Right atrium auricular region (tissue), 2 donors: ENCODE data around the gene MPRIP. TPM values are rescaled to one million over a fixed set of nuclear protein-coding genes. Genes with fewer than 3 reads are reported as not detected.
A peak's percentile ranks its signal among the peaks of the same experiment; 100 is the strongest.
"Not testable (repeated sequence)": the region's sequence is repeated elsewhere in the genome, so short reads cannot be mapped to it uniquely, and the experiment has no call there.

ENCODE experiments used
- DNase-seq: peaks from one replicate; pipeline ENCODE4 v3.0.0-alpha.2; 2019; ENCODE audit warnings: low spot score
- H3K27ac ChIP-seq, 2 donors: fragments of 200-600 bp; sonication (generic); 1 replicate in 1 of 2; 2 replicates in 1 of 2; pipeline ENCODE4 v1.5.1; 2016 to 2019
- H3K27me3 ChIP-seq, 2 donors: fragments of 200-600 bp; sonication (generic); one replicate each; pipeline versions ENCODE4 v1.5.1 to v1.6.0; 2017 to 2019
- H3K36me3 ChIP-seq: fragments of 200-600 bp; sonication (generic); one replicate; pipeline ENCODE4 v1.5.1; 2016
- H3K4me1 ChIP-seq, 2 donors: fragments of 200-600 bp; sonication (generic); one replicate each; pipeline versions ENCODE4 v1.5.1 to v1.6.0; 2017 to 2019
- H3K4me3 ChIP-seq, 2 donors: fragments of 200-600 bp; sonication (generic); 1 replicate in 1 of 2; 2 replicates in 1 of 2; pipeline ENCODE4 v1.5.1; 2017 to 2019; ENCODE audit warnings: mild to moderate bottlenecking in 1 of 2, moderate library complexity in 1 of 2
- H3K9me3 ChIP-seq, 2 donors: fragments of 200-600 bp; sonication (generic); one replicate each; pipeline ENCODE4 v1.5.1; 2019
- CTCF ChIP-seq, 2 donors: fragments of 200-600 bp; sonication (generic); IDR thresholded peaks; one replicate each; pipeline ENCODE4 v1.5.1; 2019; ENCODE audit warnings: antibody characterized with exemption in 2 of 2
- total RNA-seq, 2 donors: library from RNA; depleted of rRNA; stranded (reverse); fragments of >200 nt; gene quantifications; one replicate each; pipeline ENCODE4 v1.1.0, GENCODE V29; 2016

The MPRIP gene
- total RNA-seq, result 100 to 1,000 TPM; 102 to 145 TPM

GRCh38 chr17:17042384-17042736, at the start of gene MPRIP:
TSS of gene MPRIP (plus strand) at chr17:17042457. CDS start at chr17:17042849, 392 bp downstream.
- no peak for TF ChIP-seq CTCF (IDR thresholded peaks at IDR 0.05)
- H3K27me3 ChIP-seq, result no peaks in the 10 kb centered on the region
- no peak for DNase-seq
- peak within 1 kb of the TSS; percentile 65 to 84 for H3K4me3 ChIP-seq
- H3K9me3 ChIP-seq, result no peaks in the 10 kb centered on the region
- peak within 1 kb of the TSS; percentile 86 to 87 for H3K27ac ChIP-seq
- H3K36me3 ChIP-seq, result no peaks in the 10 kb centered on the region
- H3K4me1 ChIP-seq, result peaks cover 0 to 51% of the 10 kb centered on the region in 2 donors

GRCh38 chr17:16994631-16995030, 47.6 kb upstream of the MPRIP start:
- Histone ChIP-seq H3K27me3 (no peaks in the 10 kb centered on the region), H3K36me3 (no peaks in the 10 kb centered on the region), H3K4me3 (no peak overlapping the region), H3K9me3 (no peaks in the 10 kb centered on the region), H3K27ac (no peak overlapping the region), H3K4me1 (peaks cover 0 to 6% of the 10 kb centered on the region in 2 donors)
- no peak for TF ChIP-seq CTCF (IDR thresholded peaks at IDR 0.05)
- no peak for DNase-seq

- DNase-seq, result no peak
- Histone ChIP-seq H3K4me1 (peaks cover 0 to 6% of the 10 kb centered on the region in 2 donors), H3K4me3 (no peak overlapping the region), H3K9me3 (no peaks in the 10 kb centered on the region), H3K27me3 (no peaks in the 10 kb centered on the region), H3K27ac (no peak overlapping the region), H3K36me3 (no peaks in the 10 kb centered on the region)
- TF ChIP-seq CTCF (IDR thresholded peaks at IDR 0.05), result no peak
Observed at GRCh38 chr17:16995930-16996329, 46.3 kb upstream of the MPRIP start.

GRCh38 chr17:16996726-16997125, 45.5 kb upstream of the MPRIP start:
- not testable (repeated sequence) for H3K4me3 ChIP-seq, H3K9me3 ChIP-seq, H3K4me1 ChIP-seq, H3K27ac ChIP-seq, DNase-seq, H3K36me3 ChIP-seq, H3K27me3 ChIP-seq

- no peak for TF ChIP-seq CTCF (IDR thresholded peaks at IDR 0.05)
- Histone ChIP-seq H3K27me3 (no peaks in the 10 kb centered on the region), H3K4me1 (peaks cover 0 to 5% of the 10 kb centered on the region in 2 donors), H3K36me3 (no peaks in the 10 kb centered on the region), H3K27ac (no peak overlapping the region), H3K9me3 (no peaks in the 10 kb centered on the region), H3K4me3 (no peak overlapping the region)
- DNase-seq, result no peak
Observed at GRCh38 chr17:16997514-16998429, 44.5 kb upstream of the MPRIP start.

- H3K36me3 ChIP-seq, result no peaks in the 10 kb centered on the region
- no peak for TF ChIP-seq CTCF (IDR thresholded peaks at IDR 0.05)
- H3K9me3 ChIP-seq, result no peaks in the 10 kb centered on the region
- no peaks in the 10 kb centered on the region for H3K27me3 ChIP-seq
- H3K27ac ChIP-seq, result no peak overlapping the region
- H3K4me3 ChIP-seq, result no peak overlapping the region
- peaks cover 0 to 5% of the 10 kb centered on the region in 2 donors for H3K4me1 ChIP-seq
- DNase-seq, result no peak
Observed at GRCh38 chr17:16999931-17000625, 42.2 kb upstream of the MPRIP start.
